Osteocyte (in vitro differentiated cells): ENCODE data around the gene FAM8A1. TPM values are rescaled to one million over a fixed set of nuclear protein-coding genes. Genes with fewer than 3 reads are reported as not detected.
A peak's percentile ranks its signal among the peaks of the same experiment; 100 is the strongest.

Experiments
- DNase-seq: peaks from one replicate; pipeline ENCODE4 v3.0.0; 2021; ENCODE audit warnings: mixed read lengths; ENCODE audit not compliant: unreplicated experiment; ENCODE audit errors: extremely low spot score
- H3K27ac Mint-ChIP-seq: one replicate; pipeline ENCODE4 v1.8.0; 2021; ENCODE audit warnings: mild to moderate bottlenecking, mixed read lengths; ENCODE audit not compliant: unreplicated experiment
- H3K27me3 Mint-ChIP-seq: one replicate; pipeline ENCODE4 v1.8.0; 2021; ENCODE audit warnings: mixed read lengths; ENCODE audit not compliant: unreplicated experiment
- H3K36me3 Mint-ChIP-seq: one replicate; pipeline ENCODE4 v1.8.0; 2021; ENCODE audit warnings: mixed read lengths; ENCODE audit not compliant: unreplicated experiment
- H3K4me1 Mint-ChIP-seq: one replicate; pipeline ENCODE4 v1.8.0; 2021; ENCODE audit warnings: mixed read lengths; ENCODE audit not compliant: unreplicated experiment
- H3K4me3 Mint-ChIP-seq: one replicate; pipeline ENCODE4 v1.8.0; 2021; ENCODE audit warnings: mild to moderate bottlenecking, moderate library complexity, mixed read lengths; ENCODE audit not compliant: unreplicated experiment
- H3K9me3 Mint-ChIP-seq: one replicate; pipeline ENCODE4 v1.8.0; 2021; ENCODE audit warnings: mixed read lengths; ENCODE audit not compliant: unreplicated experiment
- CTCF ChIP-seq: fragments of 200-600 bp; sonication (generic); IDR thresholded peaks from 2 replicates; pipeline ENCODE4 v1.5.0; 2021; ENCODE audit warnings: antibody characterized with exemption, mild to moderate bottlenecking, moderate library complexity
- long read RNA-seq: library from polyadenylated mRNA; unstranded; transcript quantifications from one replicate; pipeline ENCODE4 v2.0.0, GENCODE V29; 2021
- total RNA-seq: library from RNA; stranded (reverse); gene quantifications from 2 replicates; pipeline ENCODE4 v1.2.1, GENCODE V29; 2021

Gene FAM8A1
- 32.0 and 32.2 TPM in 2 replicates for total RNA-seq
- long read RNA-seq, full-length matches to known transcripts: 5 of 10 reads
- long read RNA-seq, partial matches to known transcripts: 5 of 10 reads
- long read RNA-seq, other reads (novel, unspliced or antisense): 0 of 10 reads

GRCh38 chr6:17599877-17600526, at the start of gene FAM8A1:
TSS of gene FAM8A1 (plus strand) at chr6:17600302. CDS start at chr6:17600410, 108 bp downstream.
- Mint-ChIP-seq H3K36me3 (peaks cover 21% of the 10 kb centered on the region), H3K4me1 (peaks cover 35% of the 10 kb centered on the region), H3K4me3 (peak within 1 kb of the TSS; percentile 80), H3K9me3 (peaks cover 6% of the 10 kb centered on the region), H3K27me3 (no peaks in the 10 kb centered on the region), H3K27ac (peak within 1 kb of the TSS; percentile 85)
- peak; percentile 96 for DNase-seq
- TF ChIP-seq CTCF: peak; percentile 64

GRCh38 chr6:17551383-17551958, 48.6 kb upstream of the FAM8A1 start:
- Mint-ChIP-seq H3K27me3 (no peaks in the 10 kb centered on the region), H3K36me3 (peaks cover 65% of the 10 kb centered on the region), H3K9me3 (no peaks in the 10 kb centered on the region), H3K4me3 (no peak overlapping the region), H3K27ac (no peak overlapping the region), H3K4me1 (no peaks in the 10 kb centered on the region)
- TF ChIP-seq CTCF: no peak
- no peak for DNase-seq

- Mint-ChIP-seq H3K4me3 (no peak overlapping the region), H3K9me3 (no peaks in the 10 kb centered on the region), H3K27ac (no peak overlapping the region), H3K4me1 (no peaks in the 10 kb centered on the region), H3K36me3 (peaks cover 68% of the 10 kb centered on the region), H3K27me3 (no peaks in the 10 kb centered on the region)
- no peak for TF ChIP-seq CTCF
- DNase-seq: no peak
Measured at GRCh38 chr6:17552861-17553260, 47.2 kb upstream of the FAM8A1 start.

GRCh38 chr6:17556014-17556413, 44.1 kb upstream of the FAM8A1 start:
- Mint-ChIP-seq H3K27me3 (no peaks in the 10 kb centered on the region), H3K9me3 (no peaks in the 10 kb centered on the region), H3K36me3 (peaks cover 54% of the 10 kb centered on the region), H3K27ac (no peak overlapping the region), H3K4me3 (no peak overlapping the region), H3K4me1 (no peaks in the 10 kb centered on the region)
- no peak for DNase-seq
- no peak for TF ChIP-seq CTCF

GRCh38 chr6:17562636-17563035, 37.5 kb upstream of the FAM8A1 start:
- peaks cover 9% of the 10 kb centered on the region for H3K4me1 Mint-ChIP-seq
- peaks cover 14% of the 10 kb centered on the region for H3K9me3 Mint-ChIP-seq
- no peaks in the 10 kb centered on the region for H3K27me3 Mint-ChIP-seq
- no peak for TF ChIP-seq CTCF
- peaks cover 7% of the 10 kb centered on the region for H3K36me3 Mint-ChIP-seq
- no peak overlapping the region for H3K27ac Mint-ChIP-seq
- no peak overlapping the region for H3K4me3 Mint-ChIP-seq
- DNase-seq: no peak
